HFFc6 (cell line): Measurements from ENCODE around the gene RABGAP1L. TPM values are rescaled to one million over a fixed set of nuclear protein-coding genes. Genes with fewer than 3 reads are reported as not detected.
A peak's percentile ranks its signal among the peaks of the same experiment; 100 is the strongest.

Experiments used
- DNase-seq: peaks from one replicate; pipeline ENCODE4 v3.0.0-alpha.2; 2018
- H3K27ac Mint-ChIP-seq: 2 replicates; pipeline ENCODE4 v1.8.0; 2020; ENCODE audit warnings: mild to moderate bottlenecking, mixed read lengths
- H3K27me3 Mint-ChIP-seq: 2 replicates; pipeline ENCODE4 v1.8.0; 2021; ENCODE audit warnings: mild to moderate bottlenecking, moderate library complexity, mixed read lengths; ENCODE audit not compliant: insufficient read depth
- H3K36me3 Mint-ChIP-seq: 2 replicates; pipeline ENCODE4 v1.8.0; 2021; ENCODE audit warnings: low read depth, mixed read lengths
- H3K4me1 Mint-ChIP-seq: 2 replicates; pipeline ENCODE4 v1.8.0; 2020; ENCODE audit warnings: low read depth, mixed read lengths
- H3K4me3 Mint-ChIP-seq: 2 replicates; pipeline ENCODE4 v1.8.0; 2020; ENCODE audit warnings: mild to moderate bottlenecking, moderate library complexity, mixed read lengths
- H3K9me3 Mint-ChIP-seq: 2 replicates; pipeline ENCODE4 v1.8.0; 2020; ENCODE audit warnings: mild to moderate bottlenecking, mixed read lengths
- long read RNA-seq: library from polyadenylated mRNA; unstranded; transcript quantifications from one replicate; pipeline ENCODE4 v2.0.0, GENCODE V29; 2019
- total RNA-seq, 6 experiments: library from RNA; stranded (reverse); fragmentation: NEBNext Ultra II Directional; extraction: Animal tissue kit (Norgen Biotek cat#: 25700); gene quantifications; 2 replicates in 1 of 6; 3 replicates in 5 of 6; pipeline ENCODE4 v1.2.3, GENCODE V29; 2021
- TF ChIP-seq, protein P1 (sequence below): fragments of 200-600 bp; sonication (generic); IDR thresholded peaks from 2 replicates; pipeline ENCODE4 v1.5.0; 2021; ENCODE audit warnings: antibody characterized with exemption, mild to moderate bottlenecking

The RABGAP1L gene
- total RNA-seq: 10 to 100 TPM; 14.5 to 16.9 (median 16.0) TPM
- long read RNA-seq, partial matches to known transcripts: 0 of 5 reads
- long read RNA-seq, other reads (novel, unspliced or antisense): 5 of 5 reads

DNA sequence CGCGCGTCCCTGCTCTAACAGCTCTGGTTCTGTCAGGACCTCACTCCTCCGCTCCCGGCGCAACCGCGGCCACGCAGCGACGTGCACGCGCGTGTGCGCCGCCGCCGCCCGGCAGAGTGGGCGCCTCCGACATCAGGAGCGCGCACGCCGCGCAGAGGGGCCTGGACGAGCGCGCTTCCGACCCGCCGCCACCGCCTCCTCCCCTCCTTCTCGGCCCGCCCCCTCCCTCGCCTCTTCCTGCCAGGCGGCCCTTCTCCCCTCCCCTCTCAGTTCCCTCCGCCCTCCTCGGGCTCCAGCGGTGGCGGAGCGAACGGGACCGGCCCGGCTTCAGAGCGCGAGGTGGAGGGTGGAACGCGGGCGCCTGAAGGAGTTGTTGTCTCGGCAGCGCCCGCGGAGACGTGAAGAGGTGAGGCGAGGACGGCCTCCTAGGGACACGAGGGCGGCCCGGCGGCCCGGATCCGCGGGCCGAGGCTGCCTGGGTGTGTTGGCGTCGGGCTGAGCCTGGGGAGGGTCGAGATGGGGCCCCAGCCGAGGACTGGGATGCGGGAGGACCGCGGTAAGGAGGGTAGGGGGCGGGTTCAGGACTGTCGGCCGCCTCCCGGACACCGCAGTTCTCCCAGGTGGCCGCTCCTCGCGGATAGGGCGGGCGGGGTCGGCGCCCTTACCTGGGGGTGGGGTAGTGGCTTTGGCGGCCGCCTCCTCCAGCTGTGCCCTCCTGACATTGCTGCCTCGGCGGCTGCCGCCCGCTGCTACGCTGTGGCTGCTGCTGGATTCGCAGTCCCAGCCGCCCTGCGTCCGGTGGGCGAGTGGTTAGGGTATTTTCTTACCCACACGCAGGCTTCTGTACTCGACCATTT is at the start of gene RABGAP1L:
TSS of gene RABGAP1L (plus strand) at position 269 of the 857 bp plus-strand sequence.
- no peaks in the 10 kb centered on the region; the same call in 1 of the 2 replicates for H3K27me3 Mint-ChIP-seq
- TF ChIP-seq, protein P1, sequence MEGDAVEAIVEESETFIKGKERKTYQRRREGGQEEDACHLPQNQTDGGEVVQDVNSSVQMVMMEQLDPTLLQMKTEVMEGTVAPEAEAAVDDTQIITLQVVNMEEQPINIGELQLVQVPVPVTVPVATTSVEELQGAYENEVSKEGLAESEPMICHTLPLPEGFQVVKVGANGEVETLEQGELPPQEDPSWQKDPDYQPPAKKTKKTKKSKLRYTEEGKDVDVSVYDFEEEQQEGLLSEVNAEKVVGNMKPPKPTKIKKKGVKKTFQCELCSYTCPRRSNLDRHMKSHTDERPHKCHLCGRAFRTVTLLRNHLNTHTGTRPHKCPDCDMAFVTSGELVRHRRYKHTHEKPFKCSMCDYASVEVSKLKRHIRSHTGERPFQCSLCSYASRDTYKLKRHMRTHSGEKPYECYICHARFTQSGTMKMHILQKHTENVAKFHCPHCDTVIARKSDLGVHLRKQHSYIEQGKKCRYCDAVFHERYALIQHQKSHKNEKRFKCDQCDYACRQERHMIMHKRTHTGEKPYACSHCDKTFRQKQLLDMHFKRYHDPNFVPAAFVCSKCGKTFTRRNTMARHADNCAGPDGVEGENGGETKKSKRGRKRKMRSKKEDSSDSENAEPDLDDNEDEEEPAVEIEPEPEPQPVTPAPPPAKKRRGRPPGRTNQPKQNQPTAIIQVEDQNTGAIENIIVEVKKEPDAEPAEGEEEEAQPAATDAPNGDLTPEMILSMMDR: no peak
- H3K4me1 Mint-ChIP-seq: peaks cover 21% of the 10 kb centered on the region
- no peaks in the 10 kb centered on the region for H3K9me3 Mint-ChIP-seq
- DNase-seq: peak; percentile 86
- peak within 1 kb of the TSS; percentile 92 for H3K27ac Mint-ChIP-seq
- peak within 1 kb of the TSS; percentile 100 for H3K4me3 Mint-ChIP-seq
- peaks cover 4% of the 10 kb centered on the region; the same call in 1 of the 2 replicates for H3K36me3 Mint-ChIP-seq

DNA sequence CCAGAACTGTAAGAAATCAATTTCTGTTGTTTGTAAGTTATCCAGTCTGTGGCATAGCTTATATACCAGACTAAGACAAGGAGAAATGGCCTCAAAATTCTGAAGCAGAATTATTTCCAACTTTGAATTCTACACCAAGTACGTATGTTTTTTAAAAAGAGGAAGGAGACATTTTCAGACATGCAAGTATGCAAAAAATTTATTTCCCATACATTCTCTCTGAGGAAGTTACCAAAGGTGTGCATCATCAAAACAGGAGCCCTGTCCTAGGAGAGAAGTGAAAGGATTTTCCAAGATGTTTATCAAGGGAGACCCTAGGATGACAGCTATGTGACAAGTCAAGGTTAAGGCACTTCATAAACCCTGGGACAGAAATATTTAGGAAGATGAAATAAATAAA is 49.3 kb upstream of the RABGAP1L start:
- no peak for DNase-seq
- Mint-ChIP-seq H3K4me3 (no peak overlapping the region), H3K9me3 (no peaks in the 10 kb centered on the region), H3K4me1 (peaks cover 14% of the 10 kb centered on the region), H3K27ac (no peak overlapping the region), H3K27me3 (peaks cover 12% of the 10 kb centered on the region), H3K36me3 (no peaks in the 10 kb centered on the region)
- TF ChIP-seq, protein P1: no peak

DNA sequence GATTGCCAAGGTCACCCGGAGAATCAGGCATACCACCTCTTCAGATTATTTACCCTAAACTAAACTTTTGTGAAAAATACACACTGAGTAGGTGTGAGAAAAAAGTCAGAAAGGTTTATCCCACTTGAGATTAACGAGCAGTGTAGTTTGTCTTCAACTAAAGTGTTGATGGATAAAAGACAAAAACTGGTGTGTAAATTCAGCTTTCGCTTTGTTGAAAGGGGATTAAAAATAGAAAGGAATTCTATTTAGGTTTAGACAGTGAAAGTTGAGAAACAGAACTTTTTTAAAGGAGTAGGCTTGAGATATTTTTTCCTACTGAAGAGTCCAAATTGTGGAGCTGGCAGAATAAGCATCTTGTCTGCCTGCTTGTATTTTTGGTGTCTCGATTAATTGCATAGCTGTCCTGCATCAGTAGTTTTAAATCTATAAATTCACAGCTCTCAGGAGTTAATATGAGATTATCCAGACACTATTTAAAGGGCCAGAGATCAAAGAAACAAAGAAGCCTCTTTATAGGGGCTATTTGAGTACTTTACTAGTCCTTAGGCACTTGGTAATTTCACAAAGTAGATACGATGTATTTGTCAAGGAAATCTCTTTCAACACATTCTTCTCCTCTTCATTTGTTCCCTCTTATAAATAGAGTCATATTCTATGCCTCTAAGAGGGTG is 46.7 kb upstream of the RABGAP1L start:
- Mint-ChIP-seq H3K27ac (no peak overlapping the region), H3K4me1 (peaks cover 15% of the 10 kb centered on the region), H3K36me3 (no peaks in the 10 kb centered on the region), H3K9me3 (no peaks in the 10 kb centered on the region), H3K4me3 (peak overlapping the region; percentile 37), H3K27me3 (peaks cover 2% of the 10 kb centered on the region)
- TF ChIP-seq, protein P1: no peak
- DNase-seq: no peak

DNA sequence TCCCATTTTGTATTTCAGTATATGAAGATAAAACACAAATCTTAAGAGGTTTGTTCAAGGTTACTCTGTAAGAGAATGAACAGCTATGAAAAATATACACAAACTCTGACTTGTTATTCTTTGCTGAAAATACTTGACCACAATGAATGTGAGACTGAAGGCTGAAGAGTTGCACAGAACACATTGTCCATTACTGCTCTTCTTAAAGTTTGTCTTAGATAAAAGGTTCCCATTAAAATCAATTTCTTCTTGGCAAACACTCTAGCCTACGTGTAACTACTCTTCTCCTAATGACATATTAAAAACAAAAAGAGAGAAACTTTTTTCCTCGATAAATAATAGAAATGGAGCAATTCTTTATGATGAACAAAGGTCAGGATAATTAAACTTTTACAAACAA is 45.2 kb upstream of the RABGAP1L start:
- no peak for DNase-seq
- Mint-ChIP-seq H3K4me1 (peaks cover 15% of the 10 kb centered on the region), H3K9me3 (no peaks in the 10 kb centered on the region), H3K27ac (no peak overlapping the region), H3K36me3 (no peaks in the 10 kb centered on the region), H3K4me3 (no peak overlapping the region), H3K27me3 (peaks cover under 1% of the 10 kb centered on the region)
- TF ChIP-seq, protein P1: no peak

DNA sequence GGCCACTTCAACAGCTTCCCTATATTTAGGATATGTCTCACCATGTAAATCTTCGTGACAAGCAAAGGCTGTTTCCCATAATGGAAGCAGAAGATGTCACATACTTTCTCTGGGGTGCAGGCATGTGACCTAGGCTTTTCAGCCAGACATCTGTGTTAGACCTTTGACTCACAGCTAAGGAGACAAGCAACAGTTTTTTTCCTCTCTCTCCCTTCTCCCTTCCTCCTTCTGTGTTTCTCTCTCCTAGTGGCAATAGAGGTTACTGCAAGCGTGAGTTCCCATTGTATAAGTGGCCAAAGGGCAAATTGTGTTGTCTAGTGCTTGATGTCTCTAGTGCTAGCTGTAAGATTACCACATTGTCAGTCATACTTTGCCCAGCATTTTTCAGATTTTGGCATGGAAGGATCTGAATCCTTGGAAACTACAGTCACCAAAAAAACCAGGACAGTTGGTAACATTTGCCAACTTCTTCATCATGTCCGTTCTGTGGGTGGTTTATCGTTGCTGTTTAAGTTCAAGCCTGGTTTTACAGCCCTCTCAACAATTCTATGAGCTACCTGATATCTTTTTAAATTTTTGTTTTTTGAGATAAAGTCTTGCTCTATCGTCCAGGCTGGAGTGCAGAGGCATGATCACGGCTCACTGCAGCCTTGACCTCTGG is 44.4 kb upstream of the RABGAP1L start:
- H3K4me3 Mint-ChIP-seq: no peak overlapping the region
- no peaks in the 10 kb centered on the region for H3K36me3 Mint-ChIP-seq
- TF ChIP-seq, protein P1: peak; percentile 83
- H3K27me3 Mint-ChIP-seq: peaks cover 5% of the 10 kb centered on the region
- no peaks in the 10 kb centered on the region for H3K9me3 Mint-ChIP-seq
- H3K27ac Mint-ChIP-seq: no peak overlapping the region
- H3K4me1 Mint-ChIP-seq: peaks cover 15% of the 10 kb centered on the region
- peak; percentile 55 for DNase-seq
